Upper lobe of left lung (tissue), 4 donors: Measurements from ENCODE around the gene F12.

ENCODE experiments used
- CTCF ChIP-seq, 6 experiments: fragments of 450-650 bp in 4 of 6; fragments of 200-600 bp in 2 of 6; sonication (generic) in 2 of 6; IDR thresholded peaks; one replicate each; pipeline ENCODE4 v1.5.1; 2016 to 2019; ENCODE audit warnings: antibody characterized with exemption in 6 of 6
- POLR2AphosphoS5 ChIP-seq, 2 donors: sonication (generic); formaldehyde crosslinking; IDR thresholded peaks; one replicate each; pipeline ENCODE4 v1.5.1; 2017; ENCODE audit warnings: antibody characterized with exemption in 2 of 2

- TF ChIP-seq CTCF (IDR thresholded peaks at IDR 0.05), result no peak
- TF ChIP-seq POLR2AphosphoS5 (IDR thresholded peaks at IDR 0.05), result no peak
Measured at GRCh38 chr5:177355162-177355867, 54.0 kb downstream of the F12 start.
